HEK293 (cell line): ENCODE results near the gene CCR9.

Experiments used
- CTCF ChIA-PET: fragments of 350-600 bp; formaldehyde crosslinking; extraction: SDS; loops from one replicate; lab custom pipeline; 2021; ENCODE audit warnings: antibody characterized with exemption; lab: Yijun Ruan, JAX
- POLR2A ChIA-PET: fragments of 300-600 bp; formaldehyde crosslinking; extraction: SDS; loops from one replicate; lab custom pipeline; 2020; ENCODE audit warnings: antibody characterized with exemption, inconsistent platforms; lab: Yijun Ruan, JAX
- H3K27ac ChIP-seq: fragments of 200-500 bp; sonication (Bioruptor generic); 2 replicates; pipeline ENCODE4 v1.5.1; 2014; ENCODE audit warnings: low read depth, low read length, control low read depth, inconsistent platforms; ENCODE audit errors: extremely low read depth
- H3K36me3 ChIP-seq, 2 experiments: fragments of 200-500 bp in 1 of 2; sonication (Bioruptor generic) in 1 of 2; 1 replicate in 1 of 2; 2 replicates in 1 of 2; pipeline ENCODE4 v1.5.1; 2014 to 2017; ENCODE audit warnings: inconsistent platforms in 2 of 2, low read length in 2 of 2; ENCODE audit not compliant: control insufficient read depth in 2 of 2, insufficient read depth in 1 of 2
- H3K4me1 ChIP-seq: fragments of 200-500 bp; sonication (Bioruptor generic); 2 replicates; pipeline ENCODE4 v1.5.1; 2014; ENCODE audit warnings: mild to moderate bottlenecking, low read length, inconsistent platforms; ENCODE audit not compliant: control insufficient read depth, insufficient read depth
- H3K4me3 ChIP-seq: 2 replicates; pipeline ENCODE4 v1.5.1; 2011; ENCODE audit warnings: low read depth, mild to moderate bottlenecking, control low read depth, low read length, moderate library complexity
- H3K9me3 ChIP-seq: fragments of 200-500 bp; sonication (Bioruptor generic); 2 replicates; pipeline ENCODE4 v1.5.1; 2014; ENCODE audit warnings: low read depth, low read length, inconsistent platforms; ENCODE audit not compliant: control insufficient read depth, insufficient read depth
- HIC1 ChIP-seq: fragments of 450-650 bp; formaldehyde crosslinking; IDR thresholded peaks from 2 replicates; pipeline ENCODE4 v1.5.1; 2016; ENCODE audit warnings: missing biosample characterization, missing genetic modification characterization
- PATZ1 ChIP-seq: fragments of 450-650 bp; formaldehyde crosslinking; IDR thresholded peaks from 2 replicates; pipeline ENCODE4 v1.5.1; 2016; ENCODE audit warnings: missing biosample characterization, missing genetic modification characterization
- PRDM10 ChIP-seq: fragments of 450-650 bp; formaldehyde crosslinking; IDR thresholded peaks from 2 replicates; pipeline ENCODE4 v1.5.1; 2016; ENCODE audit warnings: missing biosample characterization, missing genetic modification characterization
- SP2 ChIP-seq: fragments of 450-650 bp; formaldehyde crosslinking; IDR thresholded peaks from 2 replicates; pipeline ENCODE4 v1.5.1; 2016; ENCODE audit warnings: missing biosample characterization, missing genetic modification characterization
- ZFP41 ChIP-seq: fragments of 450-650 bp; formaldehyde crosslinking; IDR thresholded peaks from 2 replicates; pipeline ENCODE4 v1.5.1; 2016; ENCODE audit warnings: missing biosample characterization, missing genetic modification characterization, borderline replicate concordance
- ZIC2 ChIP-seq: fragments of 450-650 bp; formaldehyde crosslinking; IDR thresholded peaks from 2 replicates; pipeline ENCODE4 v1.5.1; 2016; ENCODE audit warnings: missing biosample characterization, missing genetic modification characterization
- ZNF132 ChIP-seq: fragments of 450-650 bp; formaldehyde crosslinking; IDR thresholded peaks from 2 replicates; pipeline ENCODE4 v1.5.1; 2017; ENCODE audit warnings: missing biosample characterization, missing genetic modification characterization, borderline replicate concordance
- ZNF133 ChIP-seq: fragments of 450-650 bp; formaldehyde crosslinking; IDR thresholded peaks from 2 replicates; pipeline ENCODE4 v1.5.1; 2016; ENCODE audit warnings: missing biosample characterization, missing genetic modification characterization
- ZNF148 ChIP-seq: fragments of 450-650 bp; formaldehyde crosslinking; IDR thresholded peaks from 2 replicates; pipeline ENCODE4 v1.5.0; 2017; ENCODE audit warnings: missing biosample characterization, missing genetic modification characterization, borderline replicate concordance
- ZNF157 ChIP-seq: fragments of 450-650 bp; formaldehyde crosslinking; IDR thresholded peaks from 2 replicates; pipeline ENCODE4 v1.5.1; 2016; ENCODE audit warnings: missing biosample characterization, missing genetic modification characterization
- ZNF292 ChIP-seq: fragments of 450-650 bp; formaldehyde crosslinking; IDR thresholded peaks from 2 replicates; pipeline ENCODE4 v1.5.1; 2016; ENCODE audit warnings: low read depth, missing biosample characterization, missing genetic modification characterization, borderline replicate concordance
- ZNF311 ChIP-seq: fragments of 450-650 bp; formaldehyde crosslinking; IDR thresholded peaks from 2 replicates; pipeline ENCODE4 v1.5.1; 2017; ENCODE audit warnings: missing biosample characterization, missing genetic modification characterization, borderline replicate concordance
- ZNF394 ChIP-seq: fragments of 450-650 bp; formaldehyde crosslinking; IDR thresholded peaks from 2 replicates; pipeline ENCODE4 v1.5.1; 2016; ENCODE audit warnings: missing biosample characterization, missing genetic modification characterization, mild to moderate bottlenecking, moderate library complexity, borderline replicate concordance
- ZNF488 ChIP-seq: fragments of 450-650 bp; formaldehyde crosslinking; IDR thresholded peaks from 2 replicates; pipeline ENCODE4 v1.5.1; 2016; ENCODE audit warnings: missing biosample characterization, missing genetic modification characterization
- ZNF529 ChIP-seq: fragments of 450-650 bp; formaldehyde crosslinking; IDR thresholded peaks from 2 replicates; pipeline ENCODE4 v1.5.1; 2017; ENCODE audit warnings: missing genetic modification characterization, missing biosample characterization; ENCODE audit not compliant: insufficient replicate concordance
- ZNF555 ChIP-seq: fragments of 450-650 bp; formaldehyde crosslinking; conservative IDR thresholded peaks from 2 replicates; pipeline ENCODE4 v1.5.1; 2017; ENCODE audit warnings: missing biosample characterization, mild to moderate bottlenecking, missing genetic modification characterization, inconsistent platforms
- ZNF626 ChIP-seq: fragments of 450-650 bp; sonication (Bioruptor Pico); formaldehyde crosslinking; IDR thresholded peaks from 2 replicates; pipeline ENCODE4 v1.5.1; 2018; ENCODE audit warnings: missing biosample characterization, missing genetic modification characterization, inconsistent platforms
- ZNF76 ChIP-seq: fragments of 450-650 bp; formaldehyde crosslinking; IDR thresholded peaks from 2 replicates; pipeline ENCODE4; 2016; ENCODE audit warnings: low read depth, missing biosample characterization, missing genetic modification characterization, borderline replicate concordance
- ZNF785 ChIP-seq: fragments of 450-650 bp; formaldehyde crosslinking; IDR thresholded peaks from 2 replicates; pipeline ENCODE4 v1.5.1; 2016; ENCODE audit warnings: missing biosample characterization, missing genetic modification characterization

The CCR9 gene

GRCh38 chr3:45948311-45948781 lies 62.0 kb downstream of the CCR9 start (continued):
- TF ChIP-seq ZNF157 (tag by site-specific recombination) (no peak), ZNF626 (tag by site-specific recombination) (no peak), ZNF311 (tag by site-specific recombination) (no peak), PRDM10 (no peak), ZNF394 (tag by site-specific recombination) (no peak), ZNF132 (tag by site-specific recombination) (no peak), ZNF76 (tag by site-specific recombination) (no peak), ZNF133 (no peak)
- TF ChIP-seq, all 188 proteins: peak for 0

GRCh38 chr3:45948881-45949280 lies 62.5 kb downstream of the CCR9 start:
- Histone ChIP-seq H3K9me3 (no peaks in the 10 kb centered on the region), H3K27ac (no peak overlapping the region), H3K36me3 (peaks cover 0 to 92% of the 10 kb centered on the region in 2 experiments; a peak in 1 of 3 replicates), H3K4me3 (no peak overlapping the region), H3K4me1 (no peaks in the 10 kb centered on the region)
- ChIA-PET POLR2A (no interaction called here), CTCF (interaction anchor here (0.7 kb wide), 1 partner anchor 29 kb away, joined by 3 read pairs; no protein-coding TSS in a partner anchor)
- TF ChIP-seq ZFP41 (tag by site-specific recombination) = no peak

GRCh38 chr3:45949432-45949831 lies 63.1 kb downstream of the CCR9 start:
- ChIA-PET CTCF (no interaction called here), POLR2A (no interaction called here)
- TF ChIP-seq ZNF148 (tag by site-specific recombination) (no peak), PATZ1 (tag by site-specific recombination) (no peak), SP2 (tag by site-specific recombination) (no peak), ZNF785 (tag by site-specific recombination) (no peak), ZNF529 (tag by site-specific recombination) (no peak), ZNF488 (tag by site-specific recombination) (no peak), ZNF555 (tag by site-specific recombination) (no peak), ZIC2 (tag by site-specific recombination) (no peak), ZNF292 (tag by site-specific recombination) (no peak), HIC1 (no peak)

More at GRCh38 chr3:45949432-45949831, 63.1 kb downstream of the CCR9 start:
- no peaks in the 10 kb centered on the region for H3K4me1 ChIP-seq
- H3K27ac ChIP-seq = no peak overlapping the region
- no peak overlapping the region for H3K4me3 ChIP-seq
- peaks cover 0 to 97% of the 10 kb centered on the region in 2 experiments; a peak in 1 of 3 replicates for H3K36me3 ChIP-seq
- H3K9me3 ChIP-seq = no peaks in the 10 kb centered on the region
